HG03354 (cell line): Measurements from ENCODE around the gene LKAAEAR1.

Experiments
- ATAC-seq: cut with Tn5 transposase; IDR thresholded peaks from one replicate; pipeline ENCODE4 v1.9.1; 2021; ENCODE audit warnings: mild to moderate bottlenecking; ENCODE audit not compliant: unreplicated experiment, poor library complexity, severe bottlenecking

The LKAAEAR1 gene

GRCh38 chr20:64111841-64112641 is 27.8 kb upstream of the LKAAEAR1 start:
- ATAC-seq, result no peak

- no peak for ATAC-seq
Measured at GRCh38 chr20:64110411-64111068, 26.3 kb upstream of the LKAAEAR1 start.

GRCh38 chr20:64109831-64110391 is 25.7 kb upstream of the LKAAEAR1 start:
- ATAC-seq, result no peak

- no peak for ATAC-seq
Measured at GRCh38 chr20:64108731-64109681, 24.8 kb upstream of the LKAAEAR1 start.

GRCh38 chr20:64107736-64108457 is 23.7 kb upstream of the LKAAEAR1 start:
- no peak for ATAC-seq

- no peak for ATAC-seq
Measured at GRCh38 chr20:64106981-64107735, 23.0 kb upstream of the LKAAEAR1 start, which contains the start of gene NPBWR2. NPBWR2 (minus strand) TSS chr20:64107565; CDS start chr20:64106831, 734 bp downstream.

GRCh38 chr20:64106435-64106961 is 22.3 kb upstream of the LKAAEAR1 start:
- no peak for ATAC-seq

- ATAC-seq, result no peak
Measured at GRCh38 chr20:64105846-64106434, 21.7 kb upstream of the LKAAEAR1 start.

- ATAC-seq, result no peak
Measured at GRCh38 chr20:64104667-64105451, 20.7 kb upstream of the LKAAEAR1 start.

- ATAC-seq, result no peak
Measured at GRCh38 chr20:64103871-64104666, 19.9 kb upstream of the LKAAEAR1 start.

- ATAC-seq, result no peak
Measured at GRCh38 chr20:64102647-64103354, 18.6 kb upstream of the LKAAEAR1 start.

- no peak for ATAC-seq
Measured at GRCh38 chr20:64101731-64102621, 17.8 kb upstream of the LKAAEAR1 start.

- ATAC-seq, result no peak
Measured at GRCh38 chr20:64100946-64101688, 16.9 kb upstream of the LKAAEAR1 start.

GRCh38 chr20:64100566-64100888 is 16.3 kb upstream of the LKAAEAR1 start:
- no peak for ATAC-seq
